DMS79 treated with DMSO at 0.1 percent for 48 hours (cell line): Measurements from ENCODE around the gene ATP5ME.
"Not testable (repeated sequence)": the region's sequence is repeated elsewhere in the genome, so short reads cannot be mapped to it uniquely, and the experiment has no call there.

Experiments
- DNase-seq: peaks from one replicate; lab custom pipeline; 2025; lab: John Stamatoyannopoulos, UW

The ATP5ME gene

GRCh38 chr4:674172-675035 lies at the start of gene ATP5ME, which contains the start of gene MYL5:
Gene ATP5ME (minus strand): TSS chr4:674276. CDS start chr4:674247, 29 bp downstream.
Gene MYL5 (plus strand): TSS chr4:674542. CDS start chr4:678027, 3,485 bp downstream.
- DNase-seq: peak; percentile 58

DNA sequence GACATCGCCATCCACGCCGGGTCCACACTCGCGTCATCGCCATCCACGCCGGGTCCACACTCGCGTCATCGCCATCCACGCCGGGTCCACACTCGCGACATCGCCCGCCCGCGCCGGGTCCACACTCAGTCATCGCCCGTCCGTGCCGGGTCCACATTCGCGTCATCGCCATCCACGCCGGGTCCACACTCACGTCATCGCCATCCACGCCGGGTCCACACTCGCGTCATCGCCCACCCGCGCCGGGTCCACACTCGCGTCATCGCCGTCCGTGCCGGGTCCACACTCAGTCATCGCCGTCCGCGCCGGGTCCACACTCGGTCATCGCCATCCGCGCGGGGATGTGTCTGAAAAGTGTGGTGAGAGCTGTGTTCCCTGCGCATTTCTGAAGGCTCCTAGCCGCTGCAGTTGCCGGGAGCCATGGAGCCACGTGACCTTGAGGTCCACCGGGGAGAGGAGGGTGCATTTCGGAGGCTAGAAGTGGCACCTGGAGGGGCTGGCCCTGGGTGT lies 48.8 kb upstream of the ATP5ME start:
- no peak for DNase-seq

DNA sequence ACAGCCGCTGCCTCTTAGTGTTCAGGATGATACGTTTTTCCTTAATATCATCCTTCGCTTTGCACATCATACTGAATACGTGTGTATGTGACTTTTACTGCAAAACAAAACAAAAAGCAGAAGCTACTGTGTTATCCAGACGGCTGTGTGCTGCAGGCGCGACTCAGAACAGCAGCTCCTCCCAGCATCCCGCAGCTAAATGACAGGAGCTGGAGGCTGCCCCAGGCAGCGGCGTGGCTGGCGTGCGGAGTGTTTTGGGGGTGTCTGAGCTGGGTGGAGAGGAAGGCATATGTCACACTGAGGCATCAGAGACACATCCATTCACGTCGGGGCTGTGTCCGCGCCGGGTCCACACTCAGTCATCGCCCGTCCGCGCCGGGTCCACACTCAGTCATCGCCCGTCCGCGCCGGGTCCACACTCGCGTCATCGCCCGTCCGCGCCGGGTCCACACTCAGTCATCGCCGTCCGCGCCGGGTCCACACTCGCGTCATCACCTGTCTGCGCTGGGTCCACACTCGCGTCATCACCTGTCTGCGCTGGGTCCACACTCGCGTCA lies 48.2 kb upstream of the ATP5ME start:
- no peak for DNase-seq

GRCh38 chr4:721261-722168 lies 47.4 kb upstream of the ATP5ME start:
- no peak for DNase-seq

DNA sequence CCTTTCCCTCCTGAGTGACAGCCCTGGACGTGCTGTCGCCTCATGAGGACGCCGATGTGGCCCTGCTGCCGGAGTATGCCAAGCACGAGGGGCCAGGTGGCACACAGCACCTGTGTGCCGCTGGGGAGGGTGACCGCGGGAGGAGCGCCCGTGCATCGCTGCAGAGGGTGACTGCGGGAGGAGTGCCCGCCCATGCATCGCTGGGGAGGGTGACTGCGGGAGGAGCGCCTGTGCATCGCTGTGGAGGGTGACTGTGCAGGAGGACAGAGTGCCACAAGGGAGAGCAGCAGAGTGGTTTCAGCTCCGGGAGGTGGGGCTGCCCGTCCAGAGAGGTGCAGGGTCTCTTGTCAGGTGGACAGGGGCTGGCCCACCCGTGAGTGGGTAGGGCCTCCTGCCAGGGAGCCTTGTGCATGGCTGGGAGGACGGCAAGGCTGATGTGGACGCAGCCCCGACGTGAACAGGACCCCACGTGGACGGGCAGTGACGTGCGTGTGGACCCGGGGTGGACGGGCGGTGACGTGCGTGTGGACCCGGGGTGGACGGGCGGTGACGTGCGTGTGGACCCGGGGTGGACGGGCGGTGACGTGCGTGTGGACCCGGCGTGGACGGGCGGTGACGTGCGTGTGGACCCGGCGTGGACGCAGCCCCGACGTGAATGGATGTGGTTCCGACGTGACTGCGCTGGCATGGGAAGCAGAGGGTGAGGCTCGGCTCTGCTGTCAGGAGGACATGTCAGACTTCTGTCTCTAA lies 46.2 kb upstream of the ATP5ME start:
- DNase-seq: no peak

DNA sequence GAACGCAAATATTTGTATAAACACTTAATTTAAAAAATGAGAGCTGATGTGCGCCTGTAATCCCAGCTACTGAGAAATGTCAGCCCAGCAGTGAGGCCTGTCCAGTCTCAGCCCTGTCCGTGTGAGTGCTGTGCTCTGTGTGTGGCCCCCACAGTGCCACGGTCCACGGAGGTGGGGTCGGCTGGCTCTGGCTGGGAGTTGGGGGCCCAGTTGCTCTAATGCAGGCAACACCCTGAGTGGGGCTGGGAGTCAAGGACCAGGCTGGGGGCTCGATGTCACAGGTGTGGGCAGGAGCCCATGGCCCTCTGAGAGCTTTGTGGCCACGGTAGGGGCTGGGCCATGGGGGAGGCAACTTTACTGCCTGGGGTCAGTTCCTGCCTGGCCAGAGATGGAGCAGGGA lies 44.4 kb upstream of the ATP5ME start:
- DNase-seq: no peak

- DNase-seq: no peak
Measured at GRCh38 chr4:717601-718320, 43.7 kb upstream of the ATP5ME start.

GRCh38 chr4:714087-714486 lies 40.0 kb upstream of the ATP5ME start:
- no peak for DNase-seq

GRCh38 chr4:712916-713632 lies 39.0 kb upstream of the ATP5ME start:
- no peak for DNase-seq

DNA sequence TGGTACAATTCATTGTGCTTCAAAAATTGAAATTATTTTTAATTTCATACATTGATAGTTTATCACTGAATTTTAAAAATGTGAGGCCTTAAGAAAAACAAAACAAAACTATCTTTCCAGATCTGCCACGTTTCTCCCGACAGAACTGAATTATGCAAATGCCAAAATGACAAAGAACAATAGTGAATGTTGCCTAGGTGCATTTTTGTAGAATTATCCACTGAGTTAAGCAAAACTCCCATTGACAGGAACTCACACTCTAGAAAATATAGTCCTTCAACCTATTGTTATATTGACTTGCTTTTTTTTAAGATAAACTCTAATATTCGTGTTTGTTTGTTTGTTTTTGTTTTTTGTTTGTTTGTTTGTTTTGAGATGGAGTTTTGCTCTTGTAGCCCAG lies 38.0 kb upstream of the ATP5ME start:
- no peak for DNase-seq

GRCh38 chr4:710916-711315 lies 36.8 kb upstream of the ATP5ME start:
- no peak for DNase-seq

- DNase-seq: no peak
Measured at GRCh38 chr4:710116-710515, 36.0 kb upstream of the ATP5ME start.

DNA sequence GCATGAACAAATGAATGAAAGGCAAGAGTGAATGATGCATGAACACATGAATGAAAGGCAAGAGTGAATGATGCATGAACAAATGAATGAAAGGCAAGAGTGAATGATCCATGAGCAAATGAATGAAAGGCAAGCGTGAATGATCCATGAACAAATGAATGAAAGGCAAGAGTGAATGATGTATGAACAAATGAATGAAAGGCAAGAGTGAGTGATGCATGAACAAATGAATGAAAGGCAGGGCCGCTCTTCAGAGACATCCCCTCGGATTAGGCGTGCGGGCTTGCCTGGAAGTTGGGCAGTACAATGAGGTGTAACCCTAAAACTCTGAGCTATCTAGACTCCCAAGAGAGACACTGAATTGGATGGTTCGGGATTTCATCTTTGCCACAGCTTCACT lies 35.3 kb upstream of the ATP5ME start:
- no peak for DNase-seq

DNA sequence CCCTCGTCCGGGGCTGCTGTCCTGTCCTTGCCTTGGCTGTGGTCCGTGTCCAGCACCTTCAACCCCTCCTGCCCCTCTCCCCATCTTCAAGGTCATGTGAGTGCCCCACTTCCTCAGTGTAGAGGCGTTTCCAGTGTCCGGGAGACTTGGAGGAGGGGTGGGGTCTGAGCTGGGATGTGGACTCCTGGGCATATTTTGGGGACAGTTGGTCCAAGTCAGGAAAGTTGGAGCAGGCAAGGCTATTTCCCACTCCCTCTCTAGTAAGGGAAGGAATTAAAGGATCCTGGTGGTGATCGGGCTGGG lies 34.5 kb upstream of the ATP5ME start:
- no peak for DNase-seq

- no peak for DNase-seq
Measured at GRCh38 chr4:707929-708630, 34.0 kb upstream of the ATP5ME start.

DNA sequence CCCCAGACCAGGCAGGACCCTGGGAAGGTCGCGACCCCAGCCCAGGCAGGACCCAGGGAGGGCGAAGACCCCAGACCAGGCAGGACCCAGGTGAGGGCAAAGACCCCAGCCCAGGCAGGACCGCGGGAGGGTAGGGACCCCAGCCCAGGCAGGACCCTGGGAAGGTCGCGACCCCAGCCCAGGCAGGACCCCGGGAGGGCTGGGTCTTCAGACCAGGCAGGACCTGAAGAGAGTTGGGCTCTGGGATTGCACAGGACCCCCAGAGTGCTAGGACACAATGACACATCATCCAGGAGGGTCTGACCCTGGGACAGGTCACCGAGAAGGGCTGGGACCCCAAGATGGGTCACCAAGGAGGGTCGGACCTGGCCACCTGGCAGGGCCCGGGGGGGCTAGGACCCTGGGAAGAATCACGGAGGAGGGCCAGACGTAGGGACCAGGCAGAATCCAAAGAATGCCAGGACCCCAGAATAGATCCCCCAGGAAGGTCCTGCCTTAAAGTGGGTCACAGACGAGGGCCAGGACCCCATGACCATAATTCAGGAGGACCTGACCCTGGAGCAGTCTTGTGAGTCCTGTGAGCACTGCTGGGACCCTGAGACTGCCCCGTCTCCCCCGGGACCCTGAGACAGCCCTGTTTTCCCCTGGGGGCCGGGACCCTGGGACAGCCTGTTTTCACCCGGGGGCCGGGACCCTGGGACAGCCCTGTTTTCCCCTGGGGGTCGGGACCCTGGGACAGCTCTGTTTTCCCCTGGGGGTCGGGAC lies 32.9 kb upstream of the ATP5ME start:
- DNase-seq: no peak

DNA sequence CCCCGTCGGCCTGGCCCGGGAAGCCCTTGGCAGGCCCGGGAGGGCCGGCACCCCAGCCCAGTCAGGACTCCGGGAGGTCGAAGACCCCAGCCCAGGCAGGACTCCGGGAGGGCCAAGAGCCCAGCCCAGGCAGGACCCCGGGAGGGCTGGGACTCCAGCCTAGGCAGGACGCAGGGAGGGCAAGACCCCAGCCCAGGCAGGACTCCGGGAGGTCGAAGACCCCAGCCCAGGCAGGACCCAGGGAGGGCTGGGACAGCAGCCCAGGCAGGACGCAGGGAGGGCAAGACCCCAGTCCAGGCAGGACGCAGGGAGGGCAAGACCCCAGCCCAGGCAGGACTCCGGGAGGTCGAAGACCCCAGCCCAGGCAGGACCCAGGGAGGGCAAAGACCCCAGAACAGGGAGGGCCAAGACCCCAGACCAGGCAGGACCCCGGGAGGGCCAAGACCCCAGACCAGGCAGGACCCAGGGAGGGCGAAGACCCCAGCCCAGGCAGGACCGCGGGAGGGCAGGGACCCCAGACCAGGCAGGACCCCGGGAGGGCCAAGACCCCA lies 32.1 kb upstream of the ATP5ME start:
- DNase-seq: not testable (repeated sequence)

GRCh38 chr4:705278-706082 lies 31.4 kb upstream of the ATP5ME start, which contains the start of gene PCGF3:
Gene PCGF3 (plus strand): TSS chr4:705832. CDS start chr4:733681, 27,849 bp downstream.
- peak; percentile 57 for DNase-seq
